HCT116 (cell line): ENCODE results near the gene GABBR2. TPM values are rescaled to one million over a fixed set of nuclear protein-coding genes. Genes with fewer than 3 reads are reported as not detected.

Experiments
- ATAC-seq: fragments of 200-7000 bp; cut with Tn5 transposase; 2 replicates; pipeline ENCODE4 v1.9.1; 2020; ENCODE audit warnings: mild to moderate bottlenecking, moderate library complexity
- BruUV-seq: library from RNA; stranded (reverse); fragments of 400-500 nt; replicated peaks from 2 replicates; lab custom pipeline; 2021; lab: Mats Ljungman, UMichigan
- CTCF ChIA-PET: fragments of 300-600 bp; sonication (Branson Sonifier 250); formaldehyde crosslinking; loops from one replicate; lab custom pipeline; 2021; ENCODE audit warnings: antibody characterized with exemption; lab: Charles Lee
- POLR2A ChIA-PET: fragments of 300-600, 350-600 bp; sonication (Branson Sonifier 250); formaldehyde crosslinking; loops from one replicate; lab custom pipeline; 2021; ENCODE audit warnings: antibody characterized with exemption; lab: Charles Lee
- RAD21 ChIA-PET, 2 experiments: fragments of 300-600 bp; sonication (Branson Sonifier 250); formaldehyde crosslinking; loops; one replicate each; lab custom pipeline; 2023; ENCODE audit warnings: low total read pairs in 2 of 2; ENCODE audit not compliant: uncharacterized antibody in 2 of 2, unreplicated experiment in 2 of 2, low non-redundant PET in 1 of 2; lab: Charles Lee
- DNase-seq: peaks from one replicate; pipeline ENCODE4 v3.0.0-alpha.2; 2010; ENCODE audit warnings: low read depth, low spot score
- H2AFZ ChIP-seq: fragments of 200-600 bp; shearing (Covaris generic), sonication (generic); 2 replicates; pipeline ENCODE4 v1.6.1; 2017; ENCODE audit warnings: low read depth, mixed run types, mixed read lengths, antibody characterized with exemption, low read length; ENCODE audit not compliant: poor library complexity, severe bottlenecking
- H3K27ac ChIP-seq: 2 replicates; pipeline ENCODE4 v1.5.1; 2012; ENCODE audit warnings: low read depth, low read length
- H3K27me3 ChIP-seq: fragments of 200-600 bp; sonication (generic); 2 replicates; pipeline ENCODE4 v1.6.1; 2016; ENCODE audit warnings: mixed run types, low read length, mixed read lengths; ENCODE audit not compliant: insufficient read depth
- H3K36me3 ChIP-seq, 2 experiments: fragments of 200-500 bp in 1 of 2; fragments of 200-600 bp in 1 of 2; sonication (Bioruptor generic) in 1 of 2; sonication (generic) in 1 of 2; 2 replicates each; pipeline versions ENCODE4 v1.5.1 to v1.6.1; 2014 to 2016; ENCODE audit warnings: low read length in 2 of 2, inconsistent platforms in 1 of 2, mixed read lengths in 1 of 2, mixed run types in 1 of 2; ENCODE audit not compliant: insufficient read depth in 2 of 2, control insufficient read depth in 1 of 2
- H3K4me1 ChIP-seq, 2 experiments: fragments of 200-600 bp in 1 of 2; sonication (generic) in 1 of 2; 2 replicates each; pipeline versions ENCODE4 v1.5.1 to v1.6.1; 2012 to 2017; ENCODE audit warnings: low read length in 2 of 2, inconsistent platforms in 1 of 2, mild to moderate bottlenecking in 1 of 2, mixed read lengths in 1 of 2, mixed run types in 1 of 2, moderate library complexity in 1 of 2; ENCODE audit not compliant: insufficient read depth in 2 of 2, control insufficient read depth in 1 of 2
- H3K4me2 ChIP-seq: fragments of 200-600 bp; sonication (generic); 2 replicates; pipeline ENCODE4 v1.6.1; 2017; ENCODE audit warnings: mixed run types, low read length, mixed read lengths
- H3K4me3 ChIP-seq, 2 experiments: fragments of 200-600 bp in 1 of 2; sonication (generic) in 1 of 2; replicated peaks in 1 of 2; 2 replicates each; pipeline ENCODE4 v1.5.1; 2011 to 2016; ENCODE audit warnings: low read length in 2 of 2, control low read depth in 1 of 2, low read depth in 1 of 2, mild to moderate bottlenecking in 1 of 2, mixed read lengths in 1 of 2, mixed run types in 1 of 2
- H3K79me2 ChIP-seq: fragments of 200-600 bp; sonication (generic); 2 replicates; pipeline ENCODE4 v1.6.1; 2017; ENCODE audit warnings: mild to moderate bottlenecking, mixed run types, low read length, moderate library complexity, mixed read lengths; ENCODE audit not compliant: insufficient read depth
- H3K9ac ChIP-seq: fragments of 200-600 bp; sonication (generic); 2 replicates; pipeline ENCODE4 v1.6.1; 2016; ENCODE audit warnings: low read length, mixed read lengths
- H3K9me2 ChIP-seq: fragments of 200-600 bp; sonication (generic), shearing (Covaris generic); 2 replicates; pipeline ENCODE4 v1.6.1; 2017; ENCODE audit warnings: mixed run types, mild to moderate bottlenecking, moderate library complexity; ENCODE audit not compliant: insufficient read depth
- H3K9me3 ChIP-seq, 2 experiments: fragments of 200-500 bp in 1 of 2; fragments of 200-600 bp in 1 of 2; sonication (Bioruptor generic) in 1 of 2; sonication (generic) in 1 of 2; 2 replicates each; pipeline ENCODE4 v1.6.1; 2014 to 2017; ENCODE audit warnings: low read length in 2 of 2, mixed read lengths in 2 of 2, inconsistent platforms in 1 of 2, low read depth in 1 of 2, mild to moderate bottlenecking in 1 of 2, mixed run types in 1 of 2, moderate library complexity in 1 of 2; ENCODE audit not compliant: control insufficient read depth in 1 of 2, insufficient read depth in 1 of 2
- H4K20me1 ChIP-seq: fragments of 200-600 bp; sonication (generic), shearing (Covaris generic); 2 replicates; pipeline ENCODE4 v1.6.1; 2017; ENCODE audit warnings: mixed run types, mild to moderate bottlenecking, moderate library complexity; ENCODE audit not compliant: insufficient read depth
- CBX3 ChIP-seq: IDR thresholded peaks from 2 replicates; pipeline ENCODE4 v1.6.1; 2012; ENCODE audit warnings: low read depth
- EGR1 ChIP-seq: IDR thresholded peaks from 2 replicates; pipeline ENCODE4 v1.6.1; 2012; ENCODE audit warnings: low read depth
- EZH2 ChIP-seq: fragments of 200-600 bp; sonication (generic); IDR thresholded peaks from 2 replicates; pipeline ENCODE4 v1.6.1; 2017; ENCODE audit warnings: antibody characterized with exemption, mixed run types
- FOSL1 ChIP-seq: IDR thresholded peaks from 2 replicates; pipeline ENCODE4 v1.6.1; 2012; ENCODE audit warnings: low read depth
- JUND ChIP-seq: IDR thresholded peaks from 2 replicates; pipeline ENCODE4 v1.6.1; 2012
- POLR2A ChIP-seq: IDR thresholded peaks from 2 replicates; pipeline ENCODE4 v1.7.0; 2011; ENCODE audit warnings: borderline replicate concordance; ENCODE audit not compliant: insufficient read depth, insufficient read length; ENCODE audit errors: extremely low read depth
- POLR2AphosphoS5 ChIP-seq: IDR thresholded peaks from 2 replicates; pipeline ENCODE4 v1.6.1; 2011; ENCODE audit warnings: mild to moderate bottlenecking, low read depth, low read length, moderate library complexity
- SRF ChIP-seq: IDR thresholded peaks from 2 replicates; pipeline ENCODE4 v1.6.1; 2012; ENCODE audit warnings: low read depth
- YY1 ChIP-seq: IDR thresholded peaks from 2 replicates; pipeline ENCODE4 v1.6.1; 2011; ENCODE audit warnings: low read length, low read depth, moderate library complexity, mild to moderate bottlenecking; ENCODE audit not compliant: insufficient replicate concordance; ENCODE audit errors: extremely low read depth
- ZFX ChIP-seq: fragments of 450-650 bp; IDR thresholded peaks from 2 replicates; pipeline ENCODE4 v1.6.1; 2017
- ZNF274 ChIP-seq: fragments of 200-500 bp; sonication (Bioruptor generic); IDR thresholded peaks from 2 replicates; pipeline ENCODE4 v1.6.1; 2014; ENCODE audit warnings: mild to moderate bottlenecking, low read depth, low read length, inconsistent platforms
- intact Hi-C: fragments of 100-400 bp; cut with micrococcal nuclease; formaldehyde crosslinking; loops from 2 replicates; pipeline ENCODE4 v1.10.0; 2022
- total RNA-seq: library from RNA; stranded (reverse); gene quantifications from one replicate; pipeline ENCODE4 v1.2.1, GENCODE V29; 2021; ENCODE audit not compliant: unreplicated experiment
- TF ChIP-seq, protein P1 (sequence below): IDR thresholded peaks from 2 replicates; pipeline ENCODE4 v1.6.1; 2011; ENCODE audit warnings: mild to moderate bottlenecking, low read length, moderate library complexity; ENCODE audit not compliant: insufficient replicate concordance; ENCODE audit errors: extremely low read depth
- TF ChIP-seq, protein P2 (sequence below): IDR thresholded peaks from 2 replicates; pipeline ENCODE4 v1.6.1; 2012

The GABBR2 gene
- total RNA-seq, 1 experiment from 2014 or later = 0.15 TPM

DNA sequence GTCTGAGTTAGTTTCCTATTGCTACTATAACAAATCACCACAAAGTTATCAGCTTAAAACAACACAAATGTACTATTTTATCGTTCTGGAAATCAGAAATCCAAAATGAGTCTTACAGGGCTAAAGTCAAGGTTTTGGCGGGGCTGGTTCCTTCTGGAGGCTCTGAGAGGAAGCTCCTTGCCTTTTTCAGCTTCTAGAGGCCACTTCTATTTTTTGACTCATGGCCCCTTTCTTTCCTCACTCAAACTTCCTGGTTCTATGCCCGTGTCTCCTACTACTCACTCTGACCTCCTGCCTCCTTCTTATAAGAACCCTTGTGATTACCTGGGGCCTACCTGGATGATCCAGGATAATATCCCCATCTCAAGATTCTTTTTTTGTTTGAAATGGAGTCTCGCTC lies 48.2 kb downstream of the GABBR2 start:
- TF ChIP-seq, protein P1, sequence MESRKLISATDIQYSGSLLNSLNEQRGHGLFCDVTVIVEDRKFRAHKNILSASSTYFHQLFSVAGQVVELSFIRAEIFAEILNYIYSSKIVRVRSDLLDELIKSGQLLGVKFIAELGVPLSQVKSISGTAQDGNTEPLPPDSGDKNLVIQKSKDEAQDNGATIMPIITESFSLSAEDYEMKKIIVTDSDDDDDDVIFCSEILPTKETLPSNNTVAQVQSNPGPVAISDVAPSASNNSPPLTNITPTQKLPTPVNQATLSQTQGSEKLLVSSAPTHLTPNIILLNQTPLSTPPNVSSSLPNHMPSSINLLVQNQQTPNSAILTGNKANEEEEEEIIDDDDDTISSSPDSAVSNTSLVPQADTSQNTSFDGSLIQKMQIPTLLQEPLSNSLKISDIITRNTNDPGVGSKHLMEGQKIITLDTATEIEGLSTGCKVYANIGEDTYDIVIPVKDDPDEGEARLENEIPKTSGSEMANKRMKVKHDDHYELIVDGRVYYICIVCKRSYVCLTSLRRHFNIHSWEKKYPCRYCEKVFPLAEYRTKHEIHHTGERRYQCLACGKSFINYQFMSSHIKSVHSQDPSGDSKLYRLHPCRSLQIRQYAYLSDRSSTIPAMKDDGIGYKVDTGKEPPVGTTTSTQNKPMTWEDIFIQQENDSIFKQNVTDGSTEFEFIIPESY = no peak
- TF ChIP-seq, protein P2, sequence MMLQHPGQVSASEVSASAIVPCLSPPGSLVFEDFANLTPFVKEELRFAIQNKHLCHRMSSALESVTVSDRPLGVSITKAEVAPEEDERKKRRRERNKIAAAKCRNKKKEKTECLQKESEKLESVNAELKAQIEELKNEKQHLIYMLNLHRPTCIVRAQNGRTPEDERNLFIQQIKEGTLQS = no peak
- no peak for TF ChIP-seq EGR1
- no peak for TF ChIP-seq YY1
- no peak for TF ChIP-seq POLR2AphosphoS5
- no peak for TF ChIP-seq FOSL1
- TF ChIP-seq CBX3 = no peak
- no peak for TF ChIP-seq POLR2A
- no peak for TF ChIP-seq EZH2
- TF ChIP-seq, all 23 proteins: peak for 0
- no peaks in the 10 kb centered on the region for H3K9me3 ChIP-seq
- H3K4me1 ChIP-seq = no peaks in the 10 kb centered on the region
- intact Hi-C loops = no loop called here
- no peak overlapping the region for H2AFZ ChIP-seq
- no TSS peak for BruUV-seq
- H3K9me2 ChIP-seq = no peaks in the 10 kb centered on the region
- ChIA-PET POLR2A (no interaction called here), RAD21 (no interaction called here), CTCF (no interaction called here)
- no peaks in the 10 kb centered on the region for H3K79me2 ChIP-seq
- no peaks in the 10 kb centered on the region for H4K20me1 ChIP-seq
- ATAC-seq (no peak), DNase-seq (no peak)
- H3K4me2 ChIP-seq = no peak overlapping the region
- H3K9ac ChIP-seq = no peak overlapping the region
- no peak overlapping the region for H3K27ac ChIP-seq
- H3K27me3 ChIP-seq = no peaks in the 10 kb centered on the region
- H3K36me3 ChIP-seq = no peaks in the 10 kb centered on the region
- no peak overlapping the region for H3K4me3 ChIP-seq

DNA sequence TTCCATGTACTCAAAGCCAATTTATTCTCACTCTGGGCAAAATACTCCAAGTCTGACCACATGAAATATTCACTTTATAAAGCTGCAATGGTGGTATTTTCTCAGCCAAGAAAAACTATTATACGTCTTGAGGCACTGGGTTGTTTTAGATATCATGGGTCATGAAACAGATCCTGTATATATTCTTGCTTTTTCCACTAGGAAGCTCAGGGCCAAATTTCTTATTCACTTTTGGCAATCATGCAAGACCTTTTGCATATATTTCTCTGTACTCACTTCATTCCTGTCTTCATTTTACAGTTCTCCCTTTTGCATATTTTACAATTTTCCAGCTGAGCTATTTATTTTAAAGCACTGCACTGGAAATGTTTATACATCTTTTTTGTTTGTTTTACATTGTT lies 49.8 kb downstream of the GABBR2 start:
- no peaks in the 10 kb centered on the region for H3K36me3 ChIP-seq
- intact Hi-C loops = no loop called here
- ATAC-seq = no peak
- no peak overlapping the region for H3K27ac ChIP-seq
- CTCF ChIA-PET = interaction anchor here (1.1 kb wide), 1 partner anchor 16 kb away, joined by 3 read pairs; no protein-coding TSS in a partner anchor
- H3K9me2 ChIP-seq = no peaks in the 10 kb centered on the region
- H3K4me2 ChIP-seq = no peak overlapping the region
- H3K27me3 ChIP-seq = no peaks in the 10 kb centered on the region
- no peaks in the 10 kb centered on the region for H4K20me1 ChIP-seq
- no peak for TF ChIP-seq ZFX
- no peak for TF ChIP-seq JUND
- no peak for TF ChIP-seq POLR2A
- no peak for TF ChIP-seq ZNF274
- no peak for TF ChIP-seq YY1
- no peak for TF ChIP-seq POLR2AphosphoS5
- TF ChIP-seq SRF = no peak
- H3K79me2 ChIP-seq = no peaks in the 10 kb centered on the region
- DNase-seq = no peak
- POLR2A ChIA-PET = no interaction called here
- no peak overlapping the region for H2AFZ ChIP-seq
- no peaks in the 10 kb centered on the region for H3K4me1 ChIP-seq
- RAD21 ChIA-PET = no interaction called here
- BruUV-seq = no TSS peak
- H3K9ac ChIP-seq = no peak overlapping the region
- no peak overlapping the region for H3K4me3 ChIP-seq
- no peaks in the 10 kb centered on the region for H3K9me3 ChIP-seq
